SKM-1 treated with dmso at 0.1 percent for 144 hours (cell line): ENCODE measurements around the gene FBXL20.
"Not testable (repeated sequence)": the region's sequence is repeated elsewhere in the genome, so short reads cannot be mapped to it uniquely, and the experiment has no call there.

Source experiments
- DNase-seq: peaks from one replicate; lab custom pipeline; 2025; ENCODE audit not compliant: unreplicated experiment; lab: John Stamatoyannopoulos, UW

Gene FBXL20

GRCh38 chr17:39261286-39261685 is 140.1 kb downstream of the FBXL20 start:
- no peak for DNase-seq

GRCh38 chr17:39252788-39253460 is 148.5 kb downstream of the FBXL20 start:
- DNase-seq = no peak

- no peak for DNase-seq
Observed at GRCh38 chr17:39251997-39252396, 149.4 kb downstream of the FBXL20 start.

- not testable (repeated sequence) for DNase-seq
Observed at GRCh38 chr17:39250076-39250475, 151.3 kb downstream of the FBXL20 start.

GRCh38 chr17:39246274-39246673 is 155.2 kb downstream of the FBXL20 start:
- DNase-seq = no peak

GRCh38 chr17:39244600-39245570 is 156.5 kb downstream of the FBXL20 start:
- DNase-seq = peak; percentile 71

- DNase-seq = peak; percentile 11
Observed at GRCh38 chr17:39244016-39244599, 157.3 kb downstream of the FBXL20 start.

- DNase-seq = no peak
Observed at GRCh38 chr17:39243155-39243554, 158.3 kb downstream of the FBXL20 start.

- no peak for DNase-seq
Observed at GRCh38 chr17:39240631-39241030, 160.8 kb downstream of the FBXL20 start.

GRCh38 chr17:39239640-39240314 is 161.6 kb downstream of the FBXL20 start:
- no peak for DNase-seq

GRCh38 chr17:39238311-39238972 is 163.0 kb downstream of the FBXL20 start:
- DNase-seq = no peak

- no peak for DNase-seq
Observed at GRCh38 chr17:39237586-39237985, 163.8 kb downstream of the FBXL20 start.

- DNase-seq = no peak
Observed at GRCh38 chr17:39236981-39237441, 164.4 kb downstream of the FBXL20 start.

GRCh38 chr17:39236450-39236927 is 164.9 kb downstream of the FBXL20 start:
- no peak for DNase-seq

GRCh38 chr17:39235555-39236449 is 165.6 kb downstream of the FBXL20 start:
- DNase-seq = peak; percentile 93

- DNase-seq = peak; percentile 9
Observed at GRCh38 chr17:39231591-39232551, 169.6 kb downstream of the FBXL20 start.

GRCh38 chr17:39231091-39231561 is 170.3 kb downstream of the FBXL20 start:
- DNase-seq = no peak

GRCh38 chr17:39230361-39230760 is 171.1 kb downstream of the FBXL20 start:
- no peak for DNase-seq
